Right renal pelvis (tissue), 4 donors: ENCODE data around the gene PDE1C. TPM values are rescaled to one million over a fixed set of nuclear protein-coding genes. Genes with fewer than 3 reads are reported as not detected.

Source experiments
- DNase-seq, 4 donors: peaks; one replicate each; pipeline ENCODE4 v3.0.0-alpha.2; 2013; ENCODE audit warnings: low read depth in 4 of 4, low spot score in 3 of 4, missing footprints in 1 of 4
- polyA plus RNA-seq, 4 donors: library from polyadenylated mRNA; unstranded; fragments of 120-200 nt; gene quantifications; one replicate each; pipeline ENCODE4 v1.2.1, GENCODE V29; 2013; ENCODE audit not compliant: insufficient read length in 4 of 4

PDE1C gene
- polyA plus RNA-seq, 4 donors: 3.2 to 4.6 (median 4.3) TPM

DNA sequence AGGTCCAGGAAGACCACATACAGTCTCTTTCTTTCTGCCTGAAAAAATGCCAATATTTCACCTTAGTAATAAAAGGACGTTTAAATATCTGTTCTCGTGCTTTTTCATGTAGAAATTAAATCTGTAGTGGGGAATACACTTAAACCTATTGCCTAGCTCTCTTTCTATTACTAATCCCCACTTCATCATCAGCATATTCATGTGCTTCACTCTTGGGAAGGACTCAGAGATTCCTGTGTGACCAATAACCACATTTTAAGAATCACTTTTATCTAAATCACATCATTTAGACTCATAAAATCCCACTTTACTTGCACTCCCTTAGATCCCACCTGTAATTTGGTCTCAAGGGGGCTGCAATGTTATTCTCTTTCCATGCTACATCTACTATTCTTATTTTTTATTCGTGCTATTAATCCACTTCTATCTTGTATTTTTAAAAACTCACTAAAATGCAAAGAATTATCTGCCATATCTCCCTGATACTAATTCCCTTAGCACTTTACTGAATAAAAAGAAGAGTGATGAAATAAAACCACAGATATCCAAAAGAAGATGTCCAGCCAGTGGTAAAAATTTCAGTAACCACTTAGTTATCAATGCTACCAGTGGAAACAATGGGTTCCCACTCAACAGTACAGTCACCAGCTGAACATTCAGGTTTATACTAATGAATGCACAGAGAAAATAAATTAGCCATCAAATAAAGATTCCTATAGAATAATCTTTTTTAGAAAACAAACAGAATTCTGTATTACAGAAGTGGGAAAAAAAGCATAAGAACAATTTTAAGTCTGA is 281.1 kb downstream of the PDE1C start:
- DNase-seq: no peak

DNA sequence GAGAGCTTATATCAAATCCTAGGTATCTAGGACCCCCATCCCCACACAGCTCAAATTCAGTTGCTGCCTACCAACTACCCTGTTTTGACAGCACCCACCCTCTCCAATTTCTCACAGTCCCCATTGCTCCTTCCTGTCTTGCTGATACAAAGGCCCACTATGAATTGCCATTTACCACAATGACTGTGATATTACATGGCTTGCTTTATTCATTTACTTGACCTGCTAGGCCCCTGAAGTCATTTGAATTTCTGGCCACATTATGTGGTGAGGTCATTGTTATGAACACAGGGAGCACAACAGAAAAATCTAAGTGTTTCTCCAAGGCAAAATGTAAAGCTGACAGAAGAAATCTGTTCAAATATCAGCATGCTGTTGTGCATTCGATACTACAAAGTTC is 281.8 kb downstream of the PDE1C start:
- no peak for DNase-seq

DNA sequence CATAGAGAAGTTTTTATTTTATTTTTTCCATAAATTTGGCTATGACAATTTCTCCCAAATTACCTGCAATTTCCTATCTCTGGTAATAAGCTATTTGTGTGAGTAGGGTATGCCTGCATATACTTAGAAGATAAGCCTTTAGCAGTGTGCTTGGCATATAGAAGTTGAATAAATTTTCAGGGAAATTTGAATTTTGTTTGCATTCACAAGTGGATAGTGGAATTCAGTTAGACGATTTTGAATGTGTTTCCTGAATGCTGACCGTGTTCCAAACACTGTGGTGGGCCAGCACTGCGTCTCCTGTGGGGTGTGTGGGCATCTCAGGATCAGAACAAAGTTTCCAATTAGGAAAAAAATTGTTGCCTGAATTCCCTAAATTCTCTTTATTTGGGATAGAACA is 283.9 kb downstream of the PDE1C start:
- no peak for DNase-seq

DNA sequence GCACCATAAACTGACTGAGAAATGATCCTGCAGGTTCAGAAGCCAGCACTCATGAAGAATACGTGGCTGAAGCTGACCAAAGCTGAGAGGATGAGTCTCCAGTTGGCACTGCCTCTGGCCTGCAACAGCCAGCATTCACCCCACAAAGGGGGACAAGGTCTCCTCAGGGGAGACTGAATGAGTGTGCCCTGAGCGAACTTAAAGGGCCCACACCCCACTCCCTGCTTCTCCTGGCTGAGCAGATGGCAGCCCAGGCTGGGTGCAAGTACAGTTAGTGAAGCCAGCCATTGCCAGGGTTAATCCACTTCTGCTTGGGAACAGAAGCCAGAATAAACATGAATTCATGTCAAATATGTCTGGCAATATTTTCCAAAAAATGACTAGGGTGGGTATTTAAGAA is 285.1 kb downstream of the PDE1C start:
- DNase-seq: no peak

DNA sequence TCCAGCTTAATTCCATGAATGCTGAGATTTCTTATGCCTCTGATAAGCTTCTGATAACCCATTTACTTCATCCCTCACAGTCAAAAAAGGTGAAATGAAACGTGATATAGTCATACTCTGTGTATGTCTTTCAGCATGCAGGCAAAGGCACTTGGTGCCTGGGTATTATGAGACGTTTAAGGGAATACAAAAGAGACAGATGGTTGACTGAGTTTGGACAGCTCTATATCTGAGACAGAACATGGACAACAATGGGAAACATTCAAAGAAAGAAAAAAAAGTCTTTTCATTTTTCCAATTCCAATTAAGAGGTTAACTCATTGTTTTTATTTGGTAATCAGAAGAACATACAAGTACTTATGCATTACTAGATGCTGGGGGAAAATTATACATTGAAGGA is 287.0 kb downstream of the PDE1C start:
- DNase-seq: no peak

DNA sequence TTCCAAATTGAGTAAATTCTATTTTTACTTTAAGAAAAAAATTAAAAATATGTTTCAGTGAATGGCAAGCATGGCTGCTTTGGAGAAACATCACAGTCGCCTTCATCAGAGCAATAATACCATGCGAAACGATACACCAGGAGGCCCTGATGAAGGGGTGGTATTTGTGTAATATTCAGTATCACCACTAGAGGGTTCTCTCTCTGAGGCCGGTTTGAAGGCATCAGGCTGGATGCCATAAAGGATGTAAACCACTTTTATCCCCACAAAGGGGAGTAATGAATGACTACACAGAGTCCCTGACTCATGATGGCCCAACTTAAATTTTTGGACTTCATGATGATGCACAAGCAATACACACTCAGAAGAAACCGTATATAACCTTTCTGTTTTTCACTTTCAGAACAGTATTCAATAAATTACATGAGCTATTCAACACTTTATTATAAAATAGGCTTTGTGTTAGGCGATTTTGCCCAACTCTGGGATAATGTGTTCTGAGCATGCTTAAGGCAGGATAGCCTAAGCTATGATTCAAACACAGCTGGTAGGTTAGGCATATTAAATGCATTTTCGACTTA is 287.7 kb downstream of the PDE1C start:
- DNase-seq: peak in 2 of 4 donors; percentile 13 to 16

DNA sequence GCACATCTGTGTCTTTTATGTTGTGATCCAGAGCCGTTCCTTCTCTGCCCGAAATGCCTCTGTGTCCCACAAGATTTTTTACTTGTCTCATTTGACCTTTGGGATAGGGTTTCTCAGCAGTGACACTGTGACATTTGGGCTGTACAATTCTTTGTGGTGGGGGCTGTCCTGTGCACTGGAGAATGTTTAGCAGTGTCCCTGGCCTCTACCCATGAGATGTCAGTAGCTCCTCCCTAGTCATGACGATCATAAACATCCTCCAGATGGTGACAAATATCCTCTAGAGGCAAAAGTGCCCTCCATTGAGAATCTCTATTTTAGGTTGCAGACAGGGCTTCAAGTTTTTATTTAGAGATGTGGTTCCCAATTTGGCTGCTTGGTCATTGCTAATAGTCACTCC is 291.9 kb downstream of the PDE1C start:
- DNase-seq: no peak

DNA sequence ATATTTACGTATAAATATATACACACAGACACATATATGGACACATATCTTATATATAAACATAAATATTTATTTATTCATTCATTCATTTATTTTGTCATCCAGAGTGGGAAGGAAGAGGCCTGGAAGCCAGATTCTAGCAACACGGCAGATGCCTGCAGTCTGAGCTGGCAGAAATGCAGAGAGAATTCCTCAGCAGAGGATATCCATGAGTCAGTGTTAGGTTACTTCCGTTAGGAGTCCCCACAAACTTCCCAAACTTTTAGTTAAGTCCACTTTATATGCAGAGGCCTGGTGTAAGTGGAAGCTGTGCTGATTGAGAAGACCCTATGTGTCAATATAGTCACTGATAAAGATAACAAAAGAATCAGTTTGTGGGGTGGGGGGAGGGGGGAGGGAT is 293.6 kb downstream of the PDE1C start:
- no peak for DNase-seq

DNA sequence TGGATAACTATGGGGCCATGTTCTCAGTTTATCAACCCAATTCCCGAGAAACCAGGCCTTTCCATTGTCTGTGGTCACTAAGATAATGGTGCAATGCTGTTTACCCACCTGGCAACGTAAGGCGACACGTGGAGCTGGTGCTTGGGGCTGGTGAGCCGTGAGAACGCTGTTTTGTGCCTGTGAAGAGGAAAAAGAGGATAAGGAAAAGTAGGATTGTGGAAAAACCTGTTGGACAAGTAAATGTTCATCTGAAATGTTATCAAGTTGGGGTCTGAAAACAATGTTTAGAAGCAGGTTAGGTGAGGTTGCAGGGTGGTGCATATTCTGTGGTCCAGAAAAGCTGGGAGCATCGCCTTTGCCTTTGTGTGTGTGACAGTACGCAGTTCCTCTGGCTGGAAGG is 294.7 kb downstream of the PDE1C start:
- DNase-seq: peak in 1 of 4 donors; percentile 3

DNA sequence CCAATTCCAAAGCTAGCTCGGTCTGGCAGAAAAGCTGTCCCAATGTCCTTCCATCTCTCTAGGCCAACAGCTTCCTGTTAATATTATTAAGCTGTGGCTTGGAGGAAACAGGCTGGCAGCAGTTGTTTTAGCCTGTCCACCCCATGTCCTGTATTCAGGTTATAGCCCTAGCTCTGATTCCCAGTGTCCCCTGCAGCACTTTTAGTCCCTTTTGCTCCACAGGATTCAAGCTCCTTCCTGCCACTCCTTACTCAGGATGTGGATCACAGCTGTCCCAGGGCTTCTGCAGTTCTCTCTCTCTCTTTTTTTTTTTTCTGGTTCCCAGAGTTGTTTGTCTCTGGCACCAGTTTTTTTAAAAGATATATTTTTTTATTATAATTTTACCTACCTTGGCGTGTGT is 298.0 kb downstream of the PDE1C start:
- no peak for DNase-seq

DNA sequence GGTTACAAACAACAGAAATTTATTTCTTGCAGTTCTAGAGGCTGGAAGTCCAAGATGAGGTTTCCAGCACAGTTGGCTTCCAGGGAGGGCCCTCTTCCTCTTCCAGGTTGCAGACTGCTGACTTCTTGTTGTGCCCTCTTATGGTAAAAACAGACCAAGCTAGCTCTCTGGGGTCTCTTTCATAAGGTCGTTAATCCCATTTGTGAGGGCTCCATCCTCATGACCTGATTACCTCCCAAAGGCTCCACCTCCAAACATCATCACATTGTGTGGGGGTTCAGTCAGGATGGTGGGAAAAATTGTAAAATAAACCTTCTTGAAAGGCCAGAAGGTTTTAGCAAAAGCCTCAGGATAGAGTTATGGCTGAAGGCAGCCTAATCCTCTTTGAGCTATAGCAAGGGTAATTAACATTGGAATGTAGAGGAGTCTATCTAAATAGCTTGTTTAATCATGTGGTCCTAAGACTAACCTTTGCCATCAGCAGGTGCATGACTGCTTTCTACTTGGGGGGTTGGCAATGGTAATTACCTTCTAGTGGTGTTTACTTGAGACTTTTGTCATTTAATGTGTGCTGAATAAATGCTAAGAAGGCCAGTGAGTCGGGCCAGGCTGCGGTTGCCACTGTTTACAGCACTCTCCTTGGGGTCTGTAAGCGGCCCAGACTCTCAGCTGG is 302.4 kb downstream of the PDE1C start:
- DNase-seq: no peak

DNA sequence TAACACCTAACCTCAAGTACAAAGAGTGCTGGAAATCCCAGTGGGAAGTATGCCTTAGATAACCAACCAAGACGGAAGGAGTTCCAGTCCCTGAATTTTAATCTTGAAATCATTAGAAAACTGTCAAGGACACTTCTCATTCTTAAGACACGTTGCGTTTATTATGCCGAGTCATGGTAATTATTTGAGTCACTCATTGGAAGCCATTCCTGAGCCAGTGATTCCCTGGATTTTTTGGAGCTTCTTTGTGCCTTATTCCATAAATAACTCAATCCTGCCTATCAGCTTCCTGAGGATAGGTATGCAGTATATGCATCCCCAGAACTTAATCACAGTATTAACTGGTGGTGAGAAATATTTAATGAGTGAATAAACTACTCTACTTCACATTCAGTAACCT is 305.7 kb downstream of the PDE1C start:
- DNase-seq: no peak

DNA sequence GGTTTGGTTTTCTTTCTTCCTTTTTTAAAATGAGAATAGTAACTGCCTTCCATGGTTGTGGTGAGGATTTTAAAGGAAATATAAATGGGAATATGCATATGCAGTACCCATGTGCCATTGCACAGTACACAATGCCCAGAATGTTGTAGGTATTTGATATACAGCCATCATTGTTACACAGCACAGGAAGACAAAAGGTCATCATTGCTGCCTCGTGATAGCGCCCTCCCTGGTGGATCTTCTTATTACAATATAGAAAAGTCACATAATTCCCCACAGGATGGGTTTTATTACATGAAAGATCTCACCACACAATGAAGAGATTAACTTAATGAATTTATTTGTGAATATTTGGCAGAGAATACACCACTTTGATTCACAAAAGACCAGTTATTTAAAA is 306.7 kb downstream of the PDE1C start:
- DNase-seq: no peak

DNA sequence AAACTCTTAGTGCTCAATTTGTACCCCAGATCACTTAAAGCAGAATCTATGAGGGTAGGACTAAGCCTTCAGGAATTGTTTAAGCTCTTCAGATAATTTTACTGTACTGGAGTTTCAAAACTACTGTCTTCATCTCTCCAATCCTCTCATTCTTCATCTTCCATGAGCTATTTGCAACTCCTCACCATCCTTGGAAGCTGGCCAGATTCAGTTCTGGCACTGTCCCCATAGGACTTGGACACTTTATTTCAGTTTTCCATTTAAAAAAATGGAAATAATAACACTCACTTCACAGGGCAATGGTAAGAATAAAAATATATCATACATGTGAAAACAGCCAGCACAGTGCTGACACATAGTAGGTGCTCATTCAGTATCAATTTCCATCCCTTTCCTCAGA is 308.6 kb downstream of the PDE1C start:
- DNase-seq: no peak

DNA sequence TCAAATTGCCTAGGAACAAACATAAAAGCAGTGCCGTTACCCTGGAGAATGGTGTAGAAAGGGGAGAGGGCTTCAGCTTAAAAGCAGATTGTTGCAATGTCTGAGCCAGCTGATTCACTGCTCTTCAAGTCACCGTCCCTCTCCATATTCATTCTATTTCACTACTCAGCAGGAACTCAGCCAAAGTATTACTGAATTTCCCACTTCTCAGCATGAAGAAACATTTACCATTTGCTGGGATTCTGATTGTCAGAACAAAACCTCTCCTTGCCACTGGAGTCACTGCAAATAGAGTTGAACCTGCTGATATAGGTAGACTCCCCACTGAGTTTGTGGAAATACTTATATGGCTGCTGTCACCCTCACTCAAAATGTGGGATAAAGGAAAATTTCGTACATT is 311.5 kb downstream of the PDE1C start:
- no peak for DNase-seq

DNA sequence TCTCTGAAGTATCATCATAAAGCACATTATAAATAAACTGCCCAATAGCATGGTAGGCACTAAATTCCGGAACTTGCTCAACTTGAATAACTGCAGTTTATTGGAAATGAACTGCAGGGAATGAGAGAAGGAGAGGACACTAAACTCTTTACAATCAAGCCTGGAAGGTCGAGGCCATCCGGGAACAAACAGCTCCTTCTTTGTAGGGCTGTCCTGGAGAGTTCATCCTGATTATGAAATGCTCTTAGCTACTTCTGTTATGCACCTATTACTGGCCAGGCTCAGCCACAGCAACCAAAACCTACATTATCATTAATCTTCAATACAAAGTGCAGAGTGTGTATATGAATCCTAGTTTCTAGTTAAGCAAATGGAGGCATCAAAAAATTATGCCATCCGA is 318.5 kb downstream of the PDE1C start:
- DNase-seq: no peak

DNA sequence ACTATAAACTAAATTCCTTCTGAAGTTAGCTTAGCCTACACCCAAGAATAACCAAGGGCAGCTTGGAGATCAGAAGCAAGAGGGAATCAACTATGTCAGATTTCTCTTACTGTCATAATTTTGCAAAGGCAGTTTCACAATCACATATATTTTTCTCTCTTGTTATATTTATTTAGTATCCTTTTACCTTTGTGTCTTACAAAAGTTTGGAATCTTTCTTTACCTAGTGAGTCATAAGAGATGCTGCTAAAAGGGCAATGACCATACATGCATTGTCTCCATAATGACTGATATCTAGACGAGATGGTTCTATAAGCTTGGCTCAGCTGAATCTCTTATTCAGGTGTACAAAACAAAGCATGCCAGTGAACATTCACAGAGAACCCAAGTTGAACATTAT is 322.1 kb downstream of the PDE1C start:
- no peak for DNase-seq

DNA sequence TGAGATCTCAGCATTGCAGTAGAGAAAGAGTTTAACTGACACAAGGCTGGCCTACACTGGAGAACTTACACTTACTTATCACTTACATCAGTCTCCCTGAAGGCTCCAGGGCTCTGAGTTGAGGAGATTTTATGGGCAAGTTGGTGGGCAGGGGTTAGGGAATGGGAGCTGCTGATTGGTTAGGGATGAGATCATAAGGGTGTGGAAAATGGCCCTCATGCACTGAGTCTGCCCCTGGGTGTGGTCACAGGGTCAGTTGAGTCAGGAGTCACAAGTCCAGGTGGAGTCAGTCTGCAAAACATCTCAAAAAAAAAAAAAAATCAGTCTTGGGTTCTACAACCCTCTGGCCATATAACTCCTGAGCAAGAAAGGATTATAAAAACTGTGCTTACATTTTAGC is 322.7 kb downstream of the PDE1C start:
- no peak for DNase-seq

DNA sequence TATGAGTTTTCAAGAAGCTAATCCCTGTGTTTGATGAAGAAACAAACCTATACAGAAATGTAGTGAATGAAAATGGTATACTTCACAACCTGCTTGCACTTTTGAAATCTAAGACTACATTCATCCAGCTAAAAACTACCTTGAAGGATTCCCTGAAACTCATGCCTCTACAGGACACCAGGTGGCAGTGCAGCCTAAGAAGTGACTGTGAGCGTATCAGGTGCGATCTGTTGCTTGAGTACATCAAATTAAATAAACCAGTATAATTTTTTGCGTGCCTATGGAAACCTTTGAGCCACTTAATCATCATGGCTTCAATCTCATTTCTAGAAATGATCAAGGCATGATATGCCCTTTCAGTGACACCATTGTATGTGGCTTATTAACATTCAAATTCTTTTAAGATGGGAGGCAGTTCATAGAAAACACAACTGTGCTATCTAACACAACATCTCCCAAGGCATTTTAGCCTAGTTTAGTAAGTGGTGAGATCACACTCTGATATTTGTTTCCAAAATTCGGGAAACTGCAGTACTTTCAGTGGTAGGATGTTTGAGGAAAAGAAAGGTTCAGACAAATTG is 325.8 kb downstream of the PDE1C start:
- DNase-seq: peak; percentile 47 to 61 (median 52)

DNA sequence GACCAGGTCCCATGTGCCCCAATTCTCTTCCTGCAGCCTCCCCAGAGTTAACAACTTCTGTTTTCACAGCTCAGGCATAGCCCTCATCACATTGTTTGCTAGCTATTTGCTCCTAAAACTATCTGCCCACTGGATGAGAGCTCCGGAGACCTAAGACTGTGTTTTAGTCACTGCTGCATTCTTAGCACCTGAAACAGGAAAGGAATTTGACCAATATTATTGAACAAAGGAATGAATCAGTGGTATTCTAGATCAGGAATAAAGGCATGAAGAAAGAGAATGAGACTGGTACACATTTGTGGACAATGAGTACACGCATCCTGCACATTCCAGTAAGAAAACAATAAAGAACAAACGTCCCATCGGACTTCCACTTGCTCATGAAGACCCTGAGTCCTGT is 328.4 kb downstream of the PDE1C start:
- no peak for DNase-seq
